Testis (tissue), 2 donors: Measurements from ENCODE around the gene R3HDM4.

Experiments
- CTCF ChIP-seq, 3 experiments: fragments of 450-650 bp in 2 of 3; fragments of 200-600 bp in 1 of 3; sonication (generic) in 1 of 3; IDR thresholded peaks; one replicate each; pipeline ENCODE4 v1.5.1; 2016 to 2019; ENCODE audit warnings: antibody characterized with exemption in 3 of 3, mild to moderate bottlenecking in 2 of 3, moderate library complexity in 1 of 3
- POLR2A ChIP-seq: fragments of 450-650 bp; IDR thresholded peaks from one replicate; pipeline ENCODE4 v1.6.1; 2017; ENCODE audit warnings: antibody characterized with exemption, mild to moderate bottlenecking, moderate library complexity

GRCh38 chr19:853014-853585, 59.9 kb downstream of the R3HDM4 start:
- TF ChIP-seq CTCF (IDR thresholded peaks at IDR 0.05) = no peak
- TF ChIP-seq POLR2A = no peak
